ENCODE data around the gene XPO6.
A peak's percentile ranks its signal among the peaks of the same experiment; 100 is the strongest.

The XPO6 gene

DNA sequence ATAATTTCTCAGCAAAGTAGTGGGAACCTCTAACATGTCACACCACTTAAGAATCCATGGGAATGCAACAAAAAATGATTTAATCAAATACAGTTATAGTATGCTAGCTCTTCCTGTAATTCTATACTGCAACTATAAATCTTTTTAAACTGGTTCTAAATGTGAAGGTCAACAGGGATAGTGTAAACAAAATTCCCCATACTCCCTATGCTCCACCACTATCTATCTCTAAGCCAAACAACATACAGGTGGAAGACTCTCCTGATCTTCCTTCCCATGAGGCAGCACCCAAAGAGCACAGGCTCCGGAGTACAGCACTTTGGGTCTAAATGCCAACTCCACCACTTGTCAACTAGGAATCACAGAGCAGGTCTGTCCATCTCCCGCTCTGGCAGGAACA, 4.4 kb downstream of the XPO6 start:
- DNase-seq, result no peak

DNA sequence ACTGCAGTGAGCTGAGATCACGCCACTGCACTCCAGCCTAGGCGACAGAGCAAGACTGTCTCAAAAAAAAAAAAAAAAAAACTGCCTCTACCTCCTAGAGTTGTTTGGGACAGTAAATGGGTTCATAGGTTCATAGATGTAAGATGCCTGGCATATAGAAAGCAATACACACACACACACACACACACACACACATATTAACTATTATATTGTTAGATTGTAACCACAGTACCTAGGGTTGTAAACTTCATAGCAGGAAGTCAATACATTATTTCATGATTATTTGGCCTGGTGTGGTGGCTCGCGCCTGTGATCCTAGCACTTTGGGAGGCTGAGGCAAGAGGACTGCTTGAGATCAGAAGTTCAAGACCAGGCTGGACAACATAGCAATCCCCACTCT, 5.8 kb downstream of the XPO6 start:
- peak; percentile 28 for DNase-seq

DNA sequence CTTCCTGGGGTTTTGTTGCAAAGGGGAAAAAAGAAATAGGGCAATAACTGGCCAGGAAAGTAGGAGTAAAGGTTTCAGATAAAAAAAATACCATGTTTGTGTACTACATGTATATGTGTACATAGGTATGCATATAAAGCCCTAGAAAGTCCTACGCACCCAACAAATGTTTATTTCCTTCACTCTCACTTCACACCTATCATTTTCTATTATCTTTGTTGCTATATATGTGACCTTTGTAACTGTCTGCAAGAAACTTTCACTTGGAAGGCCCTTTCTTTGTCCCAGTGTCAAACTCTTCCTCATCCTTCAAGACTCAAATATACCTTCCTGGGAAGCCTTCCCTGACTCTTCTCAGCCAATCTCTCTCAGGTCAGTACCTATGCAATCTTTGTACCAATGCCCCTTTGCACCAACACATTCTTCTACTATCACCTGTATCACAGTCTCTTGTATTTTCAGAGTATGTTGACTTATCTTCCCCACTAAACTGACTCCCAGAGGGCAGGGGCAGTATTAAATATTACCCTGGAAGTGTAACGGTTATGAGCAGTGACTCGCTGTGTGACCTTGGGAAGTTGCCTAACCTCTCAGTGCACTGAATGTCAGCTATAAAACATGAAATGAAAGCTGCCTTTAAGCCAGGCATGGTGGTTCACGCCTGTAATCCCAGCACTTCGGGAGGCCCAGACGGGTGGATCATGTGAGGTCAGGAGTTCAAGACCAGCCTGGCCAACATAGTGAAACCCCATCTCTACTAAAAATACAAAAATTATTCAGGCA, 6.5 kb downstream of the XPO6 start:
- DNase-seq, result peak; percentile 41

DNA sequence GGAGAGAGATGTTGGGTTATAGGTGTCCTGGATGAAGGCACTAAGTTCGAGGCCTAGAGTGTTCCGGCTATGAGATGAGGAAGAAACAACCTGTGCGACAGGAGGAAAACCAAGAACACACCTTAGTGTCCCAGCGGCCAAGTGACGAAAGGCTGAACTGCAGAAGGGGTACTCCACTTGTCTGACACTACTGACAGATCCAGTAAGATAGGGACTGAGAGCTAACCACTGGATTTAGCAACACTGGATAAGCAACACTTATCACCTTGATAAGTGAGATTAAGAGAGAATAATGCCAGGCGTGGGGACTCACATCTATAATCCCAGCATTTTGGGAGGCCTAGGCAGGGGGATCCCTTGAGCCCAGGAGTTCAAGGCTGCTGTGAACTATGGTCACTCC, 7.1 kb downstream of the XPO6 start:
- DNase-seq, result no peak

DNA sequence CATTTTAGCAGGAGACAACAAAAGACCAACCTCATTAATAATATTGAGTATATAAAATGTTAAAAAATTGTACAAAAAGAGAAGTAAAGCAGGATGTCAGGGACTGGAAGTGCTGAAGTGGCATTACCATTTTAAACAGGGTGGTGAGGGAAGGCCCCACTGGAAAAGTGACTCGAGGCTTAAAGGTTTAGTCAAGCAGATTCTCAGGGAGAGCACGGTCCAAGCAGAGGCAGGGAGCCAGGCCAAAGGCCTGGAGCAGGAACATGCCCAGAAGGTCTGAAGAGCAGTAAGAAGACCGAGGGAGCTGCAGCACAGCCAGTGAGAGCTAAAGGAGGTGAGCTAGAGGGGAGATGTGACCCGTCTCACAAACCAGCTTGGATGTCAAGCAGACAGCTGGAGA, 7.6 kb downstream of the XPO6 start:
- no peak for DNase-seq

DNA sequence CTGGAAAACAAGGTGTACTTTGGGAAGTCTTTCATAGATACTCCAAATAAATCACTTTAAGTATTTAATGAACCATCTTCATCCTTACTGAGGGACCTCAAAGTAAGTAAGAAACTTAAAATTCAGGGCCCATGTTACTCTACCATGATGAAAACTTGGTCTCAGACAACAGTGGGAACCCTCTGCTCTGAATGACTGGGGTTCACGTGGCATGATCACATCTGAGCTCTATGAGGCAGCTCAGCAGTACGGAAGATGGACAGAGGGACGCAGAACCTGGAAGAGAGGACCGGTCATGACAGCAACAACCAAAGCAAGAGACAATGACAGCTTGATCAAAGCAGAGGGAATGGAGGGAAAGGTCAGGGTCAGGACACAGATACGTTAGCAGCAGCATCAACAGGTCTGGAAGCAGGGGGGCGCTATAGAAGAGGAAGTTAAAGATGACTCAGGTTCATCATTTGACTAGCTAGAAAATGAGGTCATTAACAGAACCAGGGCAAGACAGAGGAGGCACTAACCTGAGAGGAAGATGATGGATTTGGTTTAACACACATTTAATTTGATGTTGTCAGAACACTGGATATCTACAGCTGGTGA, 9.5 kb downstream of the XPO6 start:
- DNase-seq, result no peak

DNA sequence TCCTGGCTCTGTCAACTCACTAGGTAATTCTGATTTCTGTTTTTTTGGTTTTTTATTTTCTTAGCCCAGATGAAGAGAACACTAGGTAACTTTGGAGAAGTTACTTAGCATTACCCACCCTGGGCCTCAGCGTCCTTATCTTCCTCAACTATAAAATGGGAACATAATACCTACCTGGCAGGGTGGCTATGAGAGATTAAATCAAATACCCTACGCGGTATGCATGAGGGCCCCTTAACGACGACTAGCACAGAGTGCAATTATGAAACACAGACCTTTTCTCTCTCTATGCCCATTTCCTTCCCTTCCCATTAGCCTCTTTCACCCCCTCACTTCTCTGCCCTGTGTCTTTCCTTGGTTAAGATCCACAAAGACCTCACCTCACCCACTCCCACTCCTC, 11.1 kb downstream of the XPO6 start:
- no peak for DNase-seq

DNA sequence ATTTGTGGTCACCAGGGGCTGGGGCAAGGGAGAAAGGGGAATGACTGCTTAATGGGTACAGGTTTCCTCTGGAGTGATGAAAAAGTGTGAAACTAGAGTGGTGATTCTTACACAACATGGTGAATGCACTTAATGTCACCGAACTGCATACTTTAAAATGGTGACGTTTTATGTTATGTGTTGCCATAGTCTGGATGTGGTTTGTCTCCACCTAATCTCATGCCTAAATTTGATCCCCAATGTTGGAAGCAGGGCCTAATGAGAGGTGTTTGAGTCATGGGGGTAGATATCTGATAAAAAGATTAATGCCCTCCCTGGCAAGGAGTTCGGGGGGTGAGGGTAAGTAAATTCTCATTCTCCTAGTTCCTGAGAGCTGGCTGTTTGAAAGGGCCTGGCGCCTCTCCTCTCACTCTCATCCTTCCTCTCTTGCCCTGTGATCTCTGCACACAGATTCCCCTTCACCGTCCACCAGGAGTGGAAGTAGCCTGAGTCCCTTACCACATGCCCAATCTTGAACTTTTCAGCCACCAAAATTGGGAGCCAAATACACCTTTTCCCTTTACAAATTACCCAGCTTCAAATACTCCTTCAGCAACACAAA, 15.3 kb downstream of the XPO6 start:
- DNase-seq, result no peak

DNA sequence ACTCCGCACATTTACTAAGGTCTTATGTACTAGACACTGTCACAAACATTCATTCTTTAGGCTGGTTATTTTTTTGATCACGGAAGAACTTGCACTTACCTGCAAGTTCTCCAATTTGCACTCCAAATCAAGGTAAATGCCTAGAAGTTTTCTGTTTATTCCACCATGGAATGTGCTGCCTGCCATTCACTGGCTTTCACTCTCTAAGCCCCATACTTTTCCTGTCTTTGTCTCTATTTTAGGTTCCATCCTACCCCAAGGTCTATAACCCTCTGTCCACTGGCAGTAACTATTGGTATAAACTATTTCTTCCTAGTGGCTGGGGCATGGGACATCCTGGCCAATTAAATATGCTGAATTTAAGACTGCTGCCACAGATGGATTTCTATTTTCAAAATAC, 15.9 kb downstream of the XPO6 start:
- DNase-seq, result no peak

DNA sequence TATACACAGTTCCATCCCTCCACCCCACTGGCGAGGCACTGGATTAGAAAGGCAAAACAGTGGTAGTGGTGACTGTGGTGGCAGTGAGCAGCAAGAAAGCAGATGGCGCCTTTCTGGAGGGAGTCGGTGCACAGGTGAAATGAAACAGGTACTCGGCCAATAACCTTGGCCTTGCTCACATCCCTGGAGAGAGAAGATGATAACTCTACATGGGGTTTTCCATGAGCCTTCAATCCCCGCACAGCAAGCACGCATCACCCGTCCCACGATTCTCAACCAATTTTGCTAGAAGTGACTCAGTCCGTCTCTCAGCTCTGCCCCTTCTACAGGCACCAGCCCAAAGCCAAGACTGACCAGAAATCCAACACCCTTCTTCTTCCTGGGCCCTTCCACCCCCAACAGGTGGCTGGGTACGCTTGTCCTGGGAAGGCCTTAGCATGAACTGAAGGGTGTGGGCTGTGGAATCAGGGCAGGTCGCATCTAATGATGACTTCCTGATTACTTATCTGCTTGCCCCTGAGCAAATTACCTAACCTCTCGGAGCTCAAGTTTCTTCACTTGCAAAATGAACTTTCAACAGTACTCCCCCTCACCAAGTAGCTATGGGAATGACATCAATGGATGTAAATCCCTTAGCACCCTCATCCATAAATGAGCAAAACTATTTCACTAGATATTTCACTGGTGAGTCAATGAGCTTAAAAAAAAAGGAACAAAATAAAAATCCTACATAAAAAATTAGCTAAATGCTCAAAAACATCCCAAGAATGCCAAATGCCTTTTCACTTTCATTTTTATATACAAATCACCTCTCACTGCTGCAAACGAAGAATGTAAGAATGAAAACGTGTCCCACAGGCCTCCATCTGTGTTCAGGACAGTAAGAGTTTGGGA, 18.0 kb downstream of the XPO6 start:
- peak; percentile 75 for DNase-seq

DNA sequence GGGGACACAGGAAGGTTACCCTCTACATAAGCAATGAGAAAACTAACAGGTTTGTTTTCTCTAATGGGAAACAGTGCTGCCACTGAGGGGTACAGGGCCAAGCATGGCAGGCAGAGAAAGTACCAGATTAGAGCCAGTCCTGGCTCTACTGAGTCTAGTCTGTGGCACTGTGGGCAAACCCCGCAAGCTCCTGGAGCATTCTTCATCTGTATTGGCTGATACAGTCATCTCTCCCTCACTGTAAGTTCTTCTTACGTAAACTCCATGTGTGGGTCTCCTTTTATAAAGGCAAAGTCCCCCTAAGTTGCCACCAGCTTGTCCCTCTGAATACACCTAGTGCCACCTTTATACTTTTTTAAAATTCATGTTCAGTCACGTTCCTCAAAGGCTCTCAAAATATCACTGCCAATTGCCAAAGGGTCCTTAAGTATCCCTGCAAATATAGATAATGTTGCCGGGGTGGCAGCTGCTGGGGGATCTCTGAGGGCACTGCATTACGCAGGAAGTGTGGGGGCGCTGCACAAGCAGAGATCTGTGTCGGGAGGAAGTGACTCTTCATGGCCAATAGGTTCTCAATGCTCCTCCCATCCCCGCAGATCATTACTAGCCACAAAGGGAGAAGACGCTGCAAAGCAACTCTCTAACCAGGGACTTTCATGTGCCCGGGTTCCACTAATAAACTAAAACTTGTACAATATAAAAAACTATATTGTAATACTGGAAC, 18.8 kb downstream of the XPO6 start:
- peak; percentile 91 for DNase-seq

DNA sequence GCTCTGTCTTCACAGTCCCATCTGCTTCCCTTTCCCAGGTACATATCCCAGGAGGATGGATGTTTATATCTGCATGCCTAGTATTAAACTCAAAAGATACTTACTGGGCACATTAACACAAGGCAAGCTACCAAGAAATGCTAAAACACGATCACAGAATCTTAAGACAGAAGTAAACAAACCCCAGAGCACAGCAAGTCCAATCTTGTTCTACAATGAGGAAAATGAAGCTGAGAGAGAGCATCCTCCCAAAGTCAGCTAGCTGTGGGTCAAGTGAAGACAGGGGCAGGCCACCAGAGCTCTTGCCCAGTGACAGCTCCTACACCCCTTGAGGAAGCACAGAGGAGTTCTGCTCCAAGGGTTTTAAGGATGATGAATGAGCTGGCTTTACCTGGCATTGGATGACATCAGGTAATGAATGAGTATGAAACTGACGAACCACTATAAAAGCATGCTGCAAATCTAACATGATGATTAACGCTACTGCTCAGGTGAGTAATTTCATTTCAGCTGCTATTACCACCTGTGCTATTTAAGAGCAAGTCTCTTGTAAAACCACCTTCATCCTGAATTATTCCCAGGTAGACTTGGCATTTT, 20.3 kb downstream of the XPO6 start:
- no peak for DNase-seq

DNA sequence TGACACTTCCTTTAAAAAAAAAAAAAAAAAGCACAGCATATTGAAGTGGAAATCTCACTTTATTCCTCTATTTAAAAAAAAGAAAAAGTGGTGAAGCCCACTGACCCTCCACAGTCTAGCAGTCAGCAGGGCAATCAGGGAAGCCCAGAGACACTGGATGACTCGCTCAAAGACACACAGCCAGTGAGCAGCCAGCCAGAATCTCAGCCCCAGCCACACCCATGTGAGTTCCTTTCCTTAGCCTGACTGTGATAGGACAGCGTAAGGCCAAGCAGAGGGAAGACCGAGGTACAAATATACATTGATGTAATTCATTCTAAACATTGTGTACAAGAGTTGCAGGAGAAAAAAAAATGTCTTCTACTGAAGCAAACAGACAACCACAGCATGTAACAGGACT, 22.5 kb downstream of the XPO6 start:
- DNase-seq, result peak; percentile 72

DNA sequence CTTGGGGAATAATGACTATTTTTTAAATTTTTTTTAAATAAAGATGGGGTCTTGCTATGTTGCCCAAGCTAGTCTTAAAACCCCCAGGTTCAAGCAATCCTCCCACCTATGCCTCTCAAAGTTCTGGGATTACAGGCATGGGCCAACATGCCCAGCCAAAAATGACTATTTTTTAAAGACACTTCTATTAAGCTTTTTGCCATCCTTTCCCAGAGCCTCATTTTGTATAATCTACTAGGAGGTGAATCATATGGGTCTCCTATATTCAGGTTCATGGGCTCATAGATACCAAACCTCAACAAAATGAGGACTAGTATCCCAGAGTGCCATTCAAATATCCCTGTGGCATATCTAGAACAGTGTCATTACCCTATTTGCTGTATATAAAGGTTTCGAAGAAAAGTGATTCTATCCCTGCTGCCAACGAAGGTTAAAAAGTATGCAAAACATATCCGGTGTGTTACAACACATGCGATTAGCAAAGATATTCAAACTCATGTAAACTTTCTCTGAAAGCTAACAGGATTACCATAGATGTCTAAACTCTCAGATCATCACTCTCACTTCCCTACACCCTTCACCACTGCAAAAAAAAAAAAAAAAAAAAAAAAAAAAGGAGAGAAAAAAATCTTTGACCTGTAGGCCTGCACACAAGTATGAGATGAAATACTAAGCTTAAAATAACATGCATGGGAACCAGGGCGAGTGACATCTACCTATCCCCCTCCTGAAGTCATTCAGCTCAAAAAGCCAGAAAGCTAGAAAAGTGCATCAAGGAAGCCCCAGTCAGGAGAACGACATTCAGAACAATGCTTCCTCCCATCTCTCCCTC, 23.5 kb downstream of the XPO6 start:
- no peak for DNase-seq

DNA sequence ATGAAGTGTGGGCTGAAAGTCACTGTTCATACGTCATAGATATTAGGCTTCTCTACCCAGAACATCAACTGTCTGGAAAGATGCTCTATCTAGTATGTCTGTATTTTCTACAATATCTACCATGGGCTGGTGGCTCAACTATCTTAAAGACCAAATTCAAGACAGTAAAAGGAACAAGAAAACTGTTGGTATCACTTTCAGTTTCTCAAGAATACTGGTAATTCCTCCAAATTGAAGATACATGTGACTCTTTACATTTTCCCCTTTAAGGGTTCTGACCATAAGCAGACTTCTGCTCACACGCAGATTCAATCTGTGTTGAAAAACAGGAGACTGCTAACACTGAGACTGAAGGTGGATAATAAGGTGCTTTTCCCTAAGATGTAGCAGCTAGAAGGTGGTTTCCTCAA, 24.2 kb downstream of the XPO6 start:
- DNase-seq, result no peak

DNA sequence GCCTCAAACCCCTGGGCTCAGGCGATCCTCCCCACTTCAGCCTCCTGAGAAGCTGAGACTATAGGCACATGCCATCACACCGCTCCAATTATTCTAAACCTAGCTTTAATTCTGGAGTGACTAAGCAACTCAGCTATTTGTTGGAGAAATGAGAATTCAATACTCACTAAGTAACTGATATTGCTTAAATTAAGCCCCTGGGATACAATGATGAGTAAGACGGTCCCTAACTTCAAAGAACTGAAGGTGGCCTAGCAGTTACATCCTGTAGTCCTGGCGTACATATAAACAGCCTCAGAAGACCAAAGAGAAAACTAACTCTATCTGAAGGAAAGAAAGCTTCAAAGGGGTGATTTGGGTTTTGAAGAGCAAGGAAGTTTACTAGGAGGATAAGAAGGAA, 25.0 kb downstream of the XPO6 start:
- no peak for DNase-seq

DNA sequence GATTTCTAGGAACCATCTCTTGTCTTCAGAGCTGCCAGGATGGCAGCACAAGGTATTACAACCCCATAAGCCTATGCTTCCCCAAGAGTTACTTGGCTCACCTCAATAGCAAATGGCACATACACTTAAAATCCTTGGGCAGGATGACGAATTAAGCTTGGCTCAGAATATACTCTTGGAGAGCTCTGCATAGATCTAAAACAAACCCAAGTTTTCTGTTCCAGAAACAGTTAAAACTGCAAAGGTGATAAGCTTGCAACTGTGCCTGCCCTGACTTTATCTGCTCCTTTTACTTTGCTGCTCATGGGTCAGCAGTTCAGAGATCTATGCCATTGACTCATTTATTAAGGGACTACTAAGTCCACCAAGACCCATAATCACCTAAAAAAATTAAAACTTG, 26.1 kb downstream of the XPO6 start:
- no peak for DNase-seq

DNA sequence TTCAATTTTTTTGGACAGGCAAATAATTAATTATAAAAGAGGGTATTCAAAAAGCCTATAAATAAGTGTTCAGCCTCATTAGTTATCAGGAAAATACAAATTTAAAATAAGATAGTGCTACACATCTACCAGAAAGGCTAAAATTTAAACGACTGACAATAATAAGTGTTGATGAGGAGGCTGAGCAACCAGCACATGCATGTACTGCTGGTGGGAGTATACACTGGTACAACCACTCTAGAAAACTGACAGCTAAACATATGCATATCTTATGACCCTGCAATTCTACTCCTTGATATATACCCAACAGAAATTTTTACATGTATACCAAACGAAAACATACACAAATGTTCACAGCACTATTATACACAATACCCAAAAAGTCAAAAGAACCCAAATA, 27.1 kb downstream of the XPO6 start:
- DNase-seq, result no peak

DNA sequence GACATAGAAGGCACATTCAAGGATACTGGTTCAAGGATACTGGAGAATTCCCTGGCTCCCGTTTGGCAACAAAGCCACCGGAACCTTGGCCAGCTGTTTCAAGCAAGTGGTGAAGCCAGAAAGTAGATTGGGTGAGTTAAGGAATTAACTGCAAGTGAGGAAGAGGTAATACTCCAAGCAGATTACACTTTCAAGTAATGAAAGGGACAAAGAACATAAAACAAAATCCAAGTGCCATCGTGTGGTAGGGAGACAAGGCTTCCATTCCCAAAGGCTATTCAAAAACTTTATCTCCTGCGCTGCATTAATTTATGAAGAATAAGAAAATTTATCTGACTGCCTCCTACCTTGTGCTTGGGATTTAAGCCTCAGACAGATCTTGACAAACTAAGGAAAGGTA, 27.8 kb downstream of the XPO6 start:
- DNase-seq, result no peak

DNA sequence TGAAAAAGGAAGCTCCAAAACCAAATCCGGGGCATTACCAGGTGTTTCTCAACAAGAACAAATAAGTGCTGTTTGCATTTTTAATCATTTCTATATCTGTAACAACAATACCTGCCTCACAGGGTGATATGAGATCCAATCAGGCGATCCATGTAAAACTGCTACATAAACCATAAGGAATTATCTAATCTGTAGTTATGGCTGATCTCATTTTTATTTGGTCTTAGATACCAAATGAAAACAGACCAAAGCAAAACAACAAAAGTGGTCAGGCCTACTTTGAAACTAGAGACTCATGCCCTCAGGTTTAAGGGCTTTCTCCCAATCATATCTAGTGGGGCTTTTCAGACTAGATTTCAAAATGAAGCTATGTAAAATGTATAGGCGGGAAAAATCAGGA, 28.3 kb downstream of the XPO6 start:
- DNase-seq, result no peak

DNA sequence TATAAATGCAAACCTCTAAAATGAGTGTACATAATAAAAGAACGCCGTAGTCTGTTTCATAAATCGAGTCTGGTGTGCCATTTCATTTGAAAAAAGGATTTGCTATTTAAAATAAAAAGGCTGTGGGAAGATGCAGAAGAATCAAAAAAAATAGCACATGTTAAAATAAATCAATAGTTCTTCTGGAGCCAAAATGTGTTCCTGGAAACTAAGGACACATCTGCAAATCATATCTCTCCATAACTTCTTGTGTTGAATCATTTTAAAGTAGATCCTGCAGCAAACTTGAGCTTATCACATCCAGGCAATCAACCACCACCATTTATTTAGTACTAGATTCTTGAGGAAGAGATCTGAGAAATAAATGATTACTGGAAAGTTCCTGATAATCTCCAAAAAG, 29.0 kb downstream of the XPO6 start:
- no peak for DNase-seq

Data from activated effector memory CD4-positive, alpha-beta T cell treated with anti-CD3 and anti-CD28 coated beads, Interleukin-2, amount 50 U/mL, for 16 hours (primary cell).